ENCODE measurements around the gene ADAMTS2. TPM values are rescaled to one million over a fixed set of nuclear protein-coding genes. Genes with fewer than 3 reads are reported as not detected.

Gene ADAMTS2
- total RNA-seq, 4 donors from 2014 or later: 2.3 to 10.6 (median 3.0) TPM

DNA sequence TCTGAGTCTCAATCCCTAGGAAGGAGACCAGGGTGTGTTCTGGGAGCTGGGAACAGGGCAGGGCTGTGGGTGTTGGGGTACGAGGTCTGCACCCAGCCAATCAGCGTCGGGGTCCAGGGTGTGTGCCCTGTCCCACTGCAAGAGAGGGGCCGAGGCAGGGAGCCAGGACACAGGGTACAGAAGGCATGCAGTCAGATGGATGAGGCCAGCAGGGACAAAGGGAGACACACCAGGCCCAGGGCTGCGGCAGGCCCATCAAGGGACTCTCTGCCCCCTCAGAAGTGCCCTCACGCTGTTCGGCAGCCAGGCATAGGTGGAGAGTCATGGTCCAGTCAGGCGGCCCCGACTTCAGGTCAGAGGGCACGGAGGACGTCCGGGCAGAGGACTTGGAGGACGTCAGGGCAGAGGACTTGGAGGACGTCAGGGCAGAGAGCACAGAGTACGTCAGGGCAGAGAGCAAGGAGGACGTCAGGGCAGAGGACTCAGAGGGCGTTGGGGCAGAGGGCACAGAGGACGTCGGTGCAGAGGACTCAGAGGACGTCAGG, 28.8 kb upstream of the ADAMTS2 start:
- TF ChIP-seq POLR2A (IDR thresholded peaks at IDR 0.05): no peak
- TF ChIP-seq, protein P1, sequence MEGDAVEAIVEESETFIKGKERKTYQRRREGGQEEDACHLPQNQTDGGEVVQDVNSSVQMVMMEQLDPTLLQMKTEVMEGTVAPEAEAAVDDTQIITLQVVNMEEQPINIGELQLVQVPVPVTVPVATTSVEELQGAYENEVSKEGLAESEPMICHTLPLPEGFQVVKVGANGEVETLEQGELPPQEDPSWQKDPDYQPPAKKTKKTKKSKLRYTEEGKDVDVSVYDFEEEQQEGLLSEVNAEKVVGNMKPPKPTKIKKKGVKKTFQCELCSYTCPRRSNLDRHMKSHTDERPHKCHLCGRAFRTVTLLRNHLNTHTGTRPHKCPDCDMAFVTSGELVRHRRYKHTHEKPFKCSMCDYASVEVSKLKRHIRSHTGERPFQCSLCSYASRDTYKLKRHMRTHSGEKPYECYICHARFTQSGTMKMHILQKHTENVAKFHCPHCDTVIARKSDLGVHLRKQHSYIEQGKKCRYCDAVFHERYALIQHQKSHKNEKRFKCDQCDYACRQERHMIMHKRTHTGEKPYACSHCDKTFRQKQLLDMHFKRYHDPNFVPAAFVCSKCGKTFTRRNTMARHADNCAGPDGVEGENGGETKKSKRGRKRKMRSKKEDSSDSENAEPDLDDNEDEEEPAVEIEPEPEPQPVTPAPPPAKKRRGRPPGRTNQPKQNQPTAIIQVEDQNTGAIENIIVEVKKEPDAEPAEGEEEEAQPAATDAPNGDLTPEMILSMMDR (IDR thresholded peaks at IDR 0.05): no peak

DNA sequence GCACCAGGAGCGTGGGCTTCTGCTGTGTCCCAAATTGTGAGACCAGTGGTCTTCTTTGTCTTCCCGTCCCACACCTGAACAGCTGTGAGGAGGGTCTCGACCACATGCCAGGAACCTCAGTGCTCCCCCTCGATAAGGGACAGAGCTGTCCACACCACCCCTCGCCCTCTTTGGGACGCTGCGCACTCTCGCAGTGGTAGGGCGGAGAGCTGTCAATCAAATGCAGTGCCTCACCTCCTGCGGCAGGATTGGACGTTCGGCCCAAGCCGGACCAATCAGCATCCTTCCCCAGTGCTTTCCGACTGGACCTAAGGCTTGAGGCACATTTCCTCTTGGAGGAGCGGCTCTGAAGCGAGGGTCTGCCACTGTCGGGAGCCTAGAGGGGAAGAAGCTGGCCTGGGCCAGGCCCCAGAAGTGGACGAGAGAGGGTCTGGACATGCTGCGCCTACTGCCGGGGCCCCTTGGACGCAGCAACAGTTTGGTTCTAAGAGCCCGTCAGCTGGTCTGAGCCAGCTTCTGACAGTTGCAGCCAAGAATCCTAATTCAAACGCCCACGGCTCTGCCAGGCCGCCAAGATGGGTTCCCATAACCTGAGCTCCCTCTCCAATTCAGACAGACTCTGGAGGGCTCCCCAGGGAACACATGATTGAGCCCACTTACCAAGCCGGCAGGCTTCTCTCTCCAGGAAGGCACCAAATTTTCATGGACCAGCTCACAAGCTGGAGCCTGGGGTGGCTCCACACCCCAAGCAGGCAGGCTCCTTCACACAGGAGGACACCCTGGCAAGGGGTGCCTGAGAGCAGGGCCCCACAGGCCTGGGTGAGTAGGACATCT, 28.1 kb upstream of the ADAMTS2 start:
- DNase-seq (ENCODE audit: low spot score in 2 of 2): peak in 1 of 2 donors; percentile 78
- intact Hi-C loops (cut with DNase I; ENCODE audit: low total_unique reads): no loop called here
- no peak overlapping the region for H3K4me3 ChIP-seq (ENCODE audit: low read depth, poor library complexity, severe bottlenecking)
- no peak for TF ChIP-seq POLR2A (IDR thresholded peaks at IDR 0.05)
- TF ChIP-seq, protein P1 (IDR thresholded peaks at IDR 0.05): no peak
- WGBS, 2 donors: 85% methylated on average over 21 to 26 of the region's 26 CpGs

More for the DNA sequence above, 28.8 kb upstream of the ADAMTS2 start:
- 79 to 88% methylated on average over 20 of the region's 20 CpGs for whole genome bisulfite sequencing, 2 donors
- intact Hi-C loops (cut with DNase I; ENCODE audit: low total_unique reads): no loop called here
- no peak overlapping the region for H3K4me3 ChIP-seq (ENCODE audit: low read depth, poor library complexity, severe bottlenecking)
- DNase-seq (ENCODE audit: low spot score in 2 of 2): peak in 1 of 2 donors; percentile 68

DNA sequence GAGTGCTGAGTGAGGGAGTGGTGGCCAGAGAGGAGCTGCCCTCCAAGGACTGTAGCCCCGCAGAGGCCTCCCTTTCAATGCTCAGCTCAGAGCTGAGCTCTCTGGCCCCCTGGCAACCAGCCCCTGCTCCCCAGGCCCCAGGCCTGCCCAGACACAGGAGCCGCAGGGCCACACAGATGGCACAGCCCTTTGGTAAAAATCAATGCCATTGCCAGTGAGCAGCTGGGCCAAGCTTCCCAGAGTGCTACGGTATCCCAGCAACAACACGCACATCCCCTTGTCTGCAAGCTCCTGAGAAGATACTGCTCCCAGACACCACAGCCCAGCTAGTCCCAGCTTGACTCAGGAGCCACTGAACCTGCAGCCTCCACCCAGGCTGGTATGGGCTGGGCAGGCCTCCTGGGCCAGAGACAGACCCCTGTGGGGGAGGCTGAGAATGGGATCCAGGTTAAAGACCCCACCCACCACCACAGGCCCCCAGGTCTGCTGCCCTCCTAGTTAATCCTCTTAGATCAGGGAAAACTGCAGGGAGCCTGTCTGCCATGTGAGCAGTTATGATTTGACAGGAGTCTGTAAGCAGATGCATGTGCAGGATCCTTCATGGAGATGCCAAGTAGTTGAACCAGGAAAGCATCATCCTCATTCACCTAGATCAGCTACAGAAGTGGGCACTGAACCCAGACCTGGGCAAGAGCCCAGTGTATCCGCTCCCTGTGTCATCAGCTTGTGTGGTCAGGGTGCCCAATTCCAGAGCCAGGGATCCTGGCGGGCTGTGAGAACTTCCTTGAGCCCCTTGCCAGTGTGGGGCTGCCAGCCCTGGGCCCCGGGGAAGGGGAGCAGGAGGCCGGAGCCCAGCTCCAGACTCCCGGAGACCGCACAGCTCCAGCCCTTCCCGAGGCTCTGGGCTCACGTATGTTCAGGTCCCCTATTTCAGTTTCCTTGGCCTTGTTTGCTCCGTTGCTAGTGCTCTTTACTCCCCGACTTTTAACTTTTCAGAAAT, 26.7 kb upstream of the ADAMTS2 start:
- intact Hi-C loops (cut with DNase I; ENCODE audit: low total_unique reads): no loop called here
- H3K4me3 ChIP-seq (ENCODE audit: low read depth, poor library complexity, severe bottlenecking): no peak overlapping the region
- peak in 1 of 2 donors; percentile 65 for DNase-seq (ENCODE audit: low spot score in 2 of 2)
- TF ChIP-seq, protein P1 (IDR thresholded peaks at IDR 0.05): no peak
- TF ChIP-seq POLR2A (IDR thresholded peaks at IDR 0.05): no peak
- 79 to 84% methylated on average over 14 of the region's 14 CpGs for WGBS, 2 donors

DNA sequence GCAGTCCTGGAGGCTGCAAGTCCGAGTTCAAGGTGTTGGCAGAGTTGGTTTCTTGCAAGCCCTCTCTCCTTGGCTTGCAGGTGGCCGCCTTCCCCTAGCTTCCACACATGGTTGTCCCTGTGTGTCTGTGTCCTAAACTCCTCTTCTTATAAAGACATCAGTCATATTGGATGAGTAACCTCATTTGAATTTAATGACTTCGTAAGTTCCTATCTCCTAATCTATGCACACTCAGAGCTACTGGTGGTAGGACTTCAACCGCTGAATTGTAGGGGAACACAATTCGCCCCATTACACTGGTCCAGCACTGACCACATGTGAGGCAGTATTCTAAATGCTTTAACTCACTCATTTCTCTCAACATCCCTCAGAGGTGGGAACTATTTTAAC, 25.9 kb upstream of the ADAMTS2 start:
- no peak overlapping the region for H3K4me3 ChIP-seq (ENCODE audit: low read depth, poor library complexity, severe bottlenecking)

DNA sequence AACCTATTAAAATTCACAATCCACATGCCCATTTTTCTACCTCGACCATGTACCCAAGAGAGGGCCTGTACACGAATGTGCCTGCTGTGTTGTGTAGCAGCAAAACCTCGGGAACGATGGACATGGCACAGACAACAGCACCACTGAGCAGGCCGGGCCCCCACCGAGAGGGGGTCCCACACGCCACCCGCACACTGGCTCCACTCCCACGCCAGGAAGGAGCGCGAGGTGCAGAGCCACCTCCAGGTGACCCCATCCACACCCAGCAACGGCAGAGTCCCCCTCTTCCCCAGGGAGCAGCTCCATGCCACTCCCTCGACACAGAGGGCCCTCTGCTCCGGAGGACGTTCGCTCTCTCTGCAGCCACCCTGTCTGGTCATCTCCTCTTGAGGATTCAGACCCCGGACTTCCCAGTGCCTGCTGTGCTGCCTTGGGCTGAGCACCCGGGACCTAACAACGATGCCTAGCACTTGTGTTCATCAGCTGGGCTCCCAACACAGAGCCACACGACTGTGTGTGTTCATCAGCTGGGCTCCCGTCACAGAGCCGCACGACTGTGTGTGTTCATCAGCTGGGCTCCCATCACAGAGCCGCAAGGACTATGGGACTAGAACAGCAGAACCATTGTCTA, 25.3 kb upstream of the ADAMTS2 start:
- no peak overlapping the region for H3K4me3 ChIP-seq (ENCODE audit: low read depth, poor library complexity, severe bottlenecking)
- WGBS, 2 donors: 86% methylated on average over 24 of the region's 24 CpGs
- intact Hi-C loops (cut with DNase I; ENCODE audit: low total_unique reads): no loop called here
- TF ChIP-seq, protein P1 (IDR thresholded peaks at IDR 0.05): no peak
- TF ChIP-seq POLR2A (IDR thresholded peaks at IDR 0.05): no peak
- no peak for DNase-seq (ENCODE audit: low spot score in 2 of 2)

More for the DNA sequence above, 25.9 kb upstream of the ADAMTS2 start:
- TF ChIP-seq, protein P1 (IDR thresholded peaks at IDR 0.05): no peak
- no peak for TF ChIP-seq POLR2A (IDR thresholded peaks at IDR 0.05)
- intact Hi-C loops (cut with DNase I; ENCODE audit: low total_unique reads): no loop called here
- WGBS, 2 donors: 84 to 85% methylated on average over 5 of the region's 5 CpGs
- DNase-seq (ENCODE audit: low spot score in 2 of 2): no peak

Measured in lower leg skin (tissue), 4 donors.